Panc1 (cell line): Measurements from ENCODE around the gene CKAP5. TPM values are rescaled to one million over a fixed set of nuclear protein-coding genes. Genes with fewer than 3 reads are reported as not detected.

Experiments
- ATAC-seq: fragments of 200-7000 bp; cut with Tn5 transposase; 2 replicates; pipeline ENCODE4 v1.9.1; 2020; ENCODE audit warnings: mild to moderate bottlenecking, moderate library complexity
- BruUV-seq: library from RNA; stranded (reverse); fragments of 400-500 nt; replicated peaks from 2 replicates; lab custom pipeline; 2021; lab: Mats Ljungman, UMichigan
- CTCF ChIA-PET: fragments of 300-600 bp; sonication (Branson Sonifier 250); formaldehyde crosslinking; loops from one replicate; lab custom pipeline; 2022; ENCODE audit warnings: antibody characterized with exemption; lab: Charles Lee
- POLR2A ChIA-PET: fragments of 300-600 bp; sonication (Branson Sonifier 250); formaldehyde crosslinking; loops from one replicate; lab custom pipeline; 2022; ENCODE audit warnings: antibody characterized with exemption; lab: Charles Lee
- DNase-seq: peaks from one replicate; pipeline ENCODE4 v3.0.0-alpha.2; 2010; ENCODE audit warnings: low read depth, low spot score
- H3K27ac ChIP-seq: 2 replicates; pipeline ENCODE4 v1.5.1; 2011; ENCODE audit warnings: mild to moderate bottlenecking, low read length, inconsistent platforms
- H3K27me3 ChIP-seq: fragments of 200-500 bp; sonication (Bioruptor generic); 2 replicates; pipeline ENCODE4 v1.6.0; 2014; ENCODE audit warnings: low read length, inconsistent platforms; ENCODE audit not compliant: control insufficient read depth, insufficient read depth
- H3K36me3 ChIP-seq: fragments of 200-500 bp; sonication (Bioruptor generic); 2 replicates; pipeline ENCODE4 v1.5.1; 2014; ENCODE audit warnings: inconsistent platforms, mild to moderate bottlenecking, low read length, moderate library complexity; ENCODE audit not compliant: control insufficient read depth, insufficient read depth
- H3K4me1 ChIP-seq: 2 replicates; pipeline ENCODE4 v1.5.1; 2011; ENCODE audit warnings: inconsistent platforms, mild to moderate bottlenecking, low read length, moderate library complexity; ENCODE audit not compliant: control insufficient read depth, insufficient read depth
- H3K4me3 ChIP-seq, 2 experiments: 2 replicates each; pipeline ENCODE4 v1.5.1; 2011 to 2012; ENCODE audit warnings: low read depth in 2 of 2, low read length in 2 of 2, mild to moderate bottlenecking in 2 of 2, inconsistent platforms in 1 of 2, moderate library complexity in 1 of 2
- H3K9me3 ChIP-seq: fragments of 200-500 bp; sonication (Bioruptor generic); 2 replicates; pipeline ENCODE4 v1.5.1; 2014; ENCODE audit warnings: low read depth, mild to moderate bottlenecking, inconsistent platforms, low read length, moderate library complexity; ENCODE audit not compliant: control insufficient read depth, insufficient read depth
- POLR2AphosphoS5 ChIP-seq: IDR thresholded peaks from 2 replicates; pipeline ENCODE4 v1.6.1; 2012; ENCODE audit warnings: mild to moderate bottlenecking, low read depth, low read length, moderate library complexity
- SIN3A ChIP-seq: IDR thresholded peaks from 2 replicates; pipeline ENCODE4 v1.6.1; 2012; ENCODE audit warnings: low read depth, mild to moderate bottlenecking, low read length, moderate library complexity, borderline replicate concordance; ENCODE audit not compliant: insufficient read depth
- TCF7L2 ChIP-seq: IDR thresholded peaks from 2 replicates; pipeline ENCODE4 v1.6.1; 2011; ENCODE audit warnings: mild to moderate bottlenecking, low read depth, low read length, inconsistent platforms
- in situ Hi-C: cut with HindIII; loops from 2 replicates; pipeline ENCODE4 v1.10.0; 2016; ENCODE audit warnings: low sequenced_read_pairs, low pct_unique_long_range_greater_than_20kb
- intact Hi-C: fragments of 100-400 bp; cut with micrococcal nuclease; formaldehyde crosslinking; loops from one replicate; pipeline ENCODE4 v1.10.0; 2022; ENCODE audit not compliant: unreplicated experiment
- total RNA-seq: library from RNA; stranded (reverse); gene quantifications from one replicate; pipeline ENCODE4 v1.2.1, GENCODE V29; 2021; ENCODE audit not compliant: unreplicated experiment
- TF ChIP-seq, protein P1 (sequence below), 2 experiments: IDR thresholded peaks; 2 replicates each; pipeline ENCODE4 v1.6.1; 2011 to 2012; ENCODE audit warnings: low read depth in 2 of 2, control low read depth in 1 of 2, low read length in 1 of 2, mild to moderate bottlenecking in 1 of 2, moderate library complexity in 1 of 2; ENCODE audit not compliant: insufficient read depth in 1 of 2
- TF ChIP-seq, protein P2 (sequence below): fragments of 450-650 bp; IDR thresholded peaks from 2 replicates; pipeline ENCODE4 v1.5.1; 2017; ENCODE audit warnings: mild to moderate bottlenecking

The CKAP5 gene
- total RNA-seq, 1 experiment from 2014 or later: 191 TPM

DNA sequence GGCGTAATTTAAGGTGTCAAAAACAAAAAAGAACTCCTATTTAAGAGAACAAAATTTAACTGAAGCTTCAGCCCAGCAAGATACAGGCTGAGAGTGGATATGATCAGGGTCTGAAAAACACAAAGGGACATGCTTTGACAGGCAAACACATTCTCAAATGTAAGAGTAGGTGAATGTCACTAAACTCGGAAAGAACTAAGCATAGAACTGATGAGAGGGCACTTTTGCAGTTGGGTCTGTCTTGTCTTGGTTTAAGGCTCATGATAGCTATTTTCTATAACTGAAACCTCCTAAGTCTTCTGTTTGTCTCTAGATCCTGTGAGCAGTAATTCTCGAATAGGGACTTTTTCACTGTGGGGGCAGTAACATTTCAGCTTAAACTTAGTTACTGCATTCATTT is 100.1 kb downstream of the CKAP5 start:
- Histone ChIP-seq H3K27me3 (no peaks in the 10 kb centered on the region), H3K36me3 (peaks cover 45% of the 10 kb centered on the region), H3K27ac (no peak overlapping the region), H3K4me3 (no peak overlapping the region), H3K4me1 (no peaks in the 10 kb centered on the region), H3K9me3 (no peaks in the 10 kb centered on the region)
- DNase-seq (no peak), ATAC-seq (no peak)
- CTCF ChIA-PET: no interaction called here
- BruUV-seq: no TSS peak
- intact Hi-C loops (no loop called here), in situ Hi-C loops (no loop called here)
- TF ChIP-seq, protein P1, sequence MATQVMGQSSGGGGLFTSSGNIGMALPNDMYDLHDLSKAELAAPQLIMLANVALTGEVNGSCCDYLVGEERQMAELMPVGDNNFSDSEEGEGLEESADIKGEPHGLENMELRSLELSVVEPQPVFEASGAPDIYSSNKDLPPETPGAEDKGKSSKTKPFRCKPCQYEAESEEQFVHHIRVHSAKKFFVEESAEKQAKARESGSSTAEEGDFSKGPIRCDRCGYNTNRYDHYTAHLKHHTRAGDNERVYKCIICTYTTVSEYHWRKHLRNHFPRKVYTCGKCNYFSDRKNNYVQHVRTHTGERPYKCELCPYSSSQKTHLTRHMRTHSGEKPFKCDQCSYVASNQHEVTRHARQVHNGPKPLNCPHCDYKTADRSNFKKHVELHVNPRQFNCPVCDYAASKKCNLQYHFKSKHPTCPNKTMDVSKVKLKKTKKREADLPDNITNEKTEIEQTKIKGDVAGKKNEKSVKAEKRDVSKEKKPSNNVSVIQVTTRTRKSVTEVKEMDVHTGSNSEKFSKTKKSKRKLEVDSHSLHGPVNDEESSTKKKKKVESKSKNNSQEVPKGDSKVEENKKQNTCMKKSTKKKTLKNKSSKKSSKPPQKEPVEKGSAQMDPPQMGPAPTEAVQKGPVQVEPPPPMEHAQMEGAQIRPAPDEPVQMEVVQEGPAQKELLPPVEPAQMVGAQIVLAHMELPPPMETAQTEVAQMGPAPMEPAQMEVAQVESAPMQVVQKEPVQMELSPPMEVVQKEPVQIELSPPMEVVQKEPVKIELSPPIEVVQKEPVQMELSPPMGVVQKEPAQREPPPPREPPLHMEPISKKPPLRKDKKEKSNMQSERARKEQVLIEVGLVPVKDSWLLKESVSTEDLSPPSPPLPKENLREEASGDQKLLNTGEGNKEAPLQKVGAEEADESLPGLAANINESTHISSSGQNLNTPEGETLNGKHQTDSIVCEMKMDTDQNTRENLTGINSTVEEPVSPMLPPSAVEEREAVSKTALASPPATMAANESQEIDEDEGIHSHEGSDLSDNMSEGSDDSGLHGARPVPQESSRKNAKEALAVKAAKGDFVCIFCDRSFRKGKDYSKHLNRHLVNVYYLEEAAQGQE (IDR thresholded peaks at IDR 0.05; ENCODE audit: insufficient read depth in 1 of 2, low read depth in 2 of 2, low read length in 1 of 2): no peak
- TF ChIP-seq POLR2AphosphoS5 (no peak), TCF7L2 (no peak), SIN3A (no peak)
- TF ChIP-seq, protein P2, sequence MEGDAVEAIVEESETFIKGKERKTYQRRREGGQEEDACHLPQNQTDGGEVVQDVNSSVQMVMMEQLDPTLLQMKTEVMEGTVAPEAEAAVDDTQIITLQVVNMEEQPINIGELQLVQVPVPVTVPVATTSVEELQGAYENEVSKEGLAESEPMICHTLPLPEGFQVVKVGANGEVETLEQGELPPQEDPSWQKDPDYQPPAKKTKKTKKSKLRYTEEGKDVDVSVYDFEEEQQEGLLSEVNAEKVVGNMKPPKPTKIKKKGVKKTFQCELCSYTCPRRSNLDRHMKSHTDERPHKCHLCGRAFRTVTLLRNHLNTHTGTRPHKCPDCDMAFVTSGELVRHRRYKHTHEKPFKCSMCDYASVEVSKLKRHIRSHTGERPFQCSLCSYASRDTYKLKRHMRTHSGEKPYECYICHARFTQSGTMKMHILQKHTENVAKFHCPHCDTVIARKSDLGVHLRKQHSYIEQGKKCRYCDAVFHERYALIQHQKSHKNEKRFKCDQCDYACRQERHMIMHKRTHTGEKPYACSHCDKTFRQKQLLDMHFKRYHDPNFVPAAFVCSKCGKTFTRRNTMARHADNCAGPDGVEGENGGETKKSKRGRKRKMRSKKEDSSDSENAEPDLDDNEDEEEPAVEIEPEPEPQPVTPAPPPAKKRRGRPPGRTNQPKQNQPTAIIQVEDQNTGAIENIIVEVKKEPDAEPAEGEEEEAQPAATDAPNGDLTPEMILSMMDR: no peak
- POLR2A ChIA-PET: no interaction called here

DNA sequence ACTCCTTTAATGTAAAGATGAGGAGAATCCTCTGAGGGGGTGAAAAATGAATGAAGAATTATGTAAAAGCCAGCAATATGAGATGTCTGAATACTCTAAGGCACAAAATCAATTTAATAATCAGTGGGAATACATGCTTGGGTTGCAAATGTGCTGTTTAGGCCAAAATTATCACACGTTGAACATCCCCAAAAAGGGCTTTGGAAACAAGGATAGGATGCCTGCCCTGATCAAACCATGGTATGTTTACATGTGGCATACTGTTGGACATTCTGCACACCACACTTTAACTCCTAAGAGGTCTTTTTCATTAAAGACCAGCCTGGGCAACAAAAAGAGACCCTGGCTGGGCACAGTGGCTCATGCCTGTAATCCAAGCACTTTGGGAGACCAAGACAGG is 100.8 kb downstream of the CKAP5 start:
- ChIA-PET CTCF (no interaction called here), POLR2A (no interaction called here)
- H3K4me1 ChIP-seq: no peaks in the 10 kb centered on the region
- in situ Hi-C loops: no loop called here
- peaks cover 39% of the 10 kb centered on the region for H3K36me3 ChIP-seq
- no peak for TF ChIP-seq POLR2AphosphoS5
- TF ChIP-seq SIN3A: no peak
- TF ChIP-seq, protein P2: no peak
- no peak for TF ChIP-seq TCF7L2
- TF ChIP-seq, protein P1 (IDR thresholded peaks at IDR 0.05; ENCODE audit: insufficient read depth in 1 of 2, low read depth in 2 of 2, low read length in 1 of 2): no peak
- BruUV-seq: no TSS peak
- ATAC-seq: no peak
- no peaks in the 10 kb centered on the region for H3K27me3 ChIP-seq
- intact Hi-C loops: no loop called here
- no peak overlapping the region for H3K4me3 ChIP-seq
- H3K27ac ChIP-seq: no peak overlapping the region
- no peaks in the 10 kb centered on the region for H3K9me3 ChIP-seq
- no peak for DNase-seq
